Caco-2 (cell line): ENCODE data around the gene OARD1. TPM values are rescaled to one million over a fixed set of nuclear protein-coding genes. Genes with fewer than 3 reads are reported as not detected.

Experiments used
- BruUV-seq: library from RNA; stranded (reverse); fragments of 400-500 nt; replicated peaks from 2 replicates; lab custom pipeline; 2021; lab: Mats Ljungman, UMichigan
- CTCF ChIA-PET: fragments of 300-600 bp; sonication (Branson Sonifier 250); formaldehyde crosslinking; loops from one replicate; lab custom pipeline; 2022; ENCODE audit warnings: antibody characterized with exemption; lab: Charles Lee
- POLR2A ChIA-PET: fragments of 300-600 bp; sonication (Branson Sonifier 250); formaldehyde crosslinking; loops from one replicate; lab custom pipeline; 2022; ENCODE audit warnings: antibody characterized with exemption; lab: Charles Lee
- DNase-seq, 2 experiments: peaks; one replicate each; pipeline versions ENCODE4 v3.0.0 to v3.0.0-alpha.2; 2020 to 2022
- H3K27me3 ChIP-seq: replicated peaks from 2 replicates; pipeline ENCODE4 v1.6.0; 2011; ENCODE audit warnings: low read length; ENCODE audit not compliant: control insufficient read depth, insufficient read depth
- H3K36me3 ChIP-seq: 2 replicates; pipeline ENCODE4 v1.5.1; 2011; ENCODE audit warnings: low read length; ENCODE audit not compliant: control insufficient read depth, insufficient read depth
- H3K4me1 ChIP-seq: fragments of 250-450 bp; sonication (Bioruptor Pico); 2 replicates; pipeline ENCODE4 v1.5.1; 2020; ENCODE audit warnings: mild to moderate bottlenecking
- H3K4me3 ChIP-seq: 2 replicates; pipeline ENCODE4 v1.5.1; 2011; ENCODE audit warnings: low read depth, mild to moderate bottlenecking, control low read depth, low read length
- H3K9me3 ChIP-seq: fragments of 250-450 bp; sonication (Bioruptor Pico); 2 replicates; pipeline ENCODE4 v1.5.1; 2020; ENCODE audit warnings: mild to moderate bottlenecking, moderate library complexity
- H3K27ac Mint-ChIP-seq: one replicate; pipeline ENCODE4 v1.8.0; 2022; ENCODE audit warnings: mixed read lengths; ENCODE audit not compliant: unreplicated experiment
- H3K27me3 Mint-ChIP-seq: one replicate; pipeline ENCODE4 v1.8.0; 2022; ENCODE audit warnings: mixed read lengths; ENCODE audit not compliant: insufficient read depth, unreplicated experiment
- H3K36me3 Mint-ChIP-seq: one replicate; pipeline ENCODE4 v1.8.0; 2022; ENCODE audit warnings: mild to moderate bottlenecking, mixed read lengths; ENCODE audit not compliant: insufficient read depth, unreplicated experiment
- H3K4me1 Mint-ChIP-seq: one replicate; pipeline ENCODE4 v1.8.0; 2022; ENCODE audit warnings: low read depth, mixed read lengths; ENCODE audit not compliant: unreplicated experiment
- H3K4me3 Mint-ChIP-seq: one replicate; pipeline ENCODE4 v1.8.0; 2022; ENCODE audit warnings: mild to moderate bottlenecking, moderate library complexity, mixed read lengths; ENCODE audit not compliant: unreplicated experiment
- H3K9me3 Mint-ChIP-seq: one replicate; pipeline ENCODE4 v1.8.0; 2022; ENCODE audit warnings: mixed read lengths; ENCODE audit not compliant: unreplicated experiment
- CTCF ChIP-seq, 2 experiments: fragments of 200-600 bp in 1 of 2; IDR thresholded peaks; 1 replicate in 1 of 2; 2 replicates in 1 of 2; pipeline versions ENCODE4 v1.5.1 to v1.8.0; 2011 to 2022; ENCODE audit warnings: antibody characterized with exemption in 1 of 2, control low read depth in 1 of 2, inconsistent platforms in 1 of 2, low read depth in 1 of 2, low read length in 1 of 2, mild to moderate bottlenecking in 1 of 2, moderate library complexity in 1 of 2; ENCODE audit not compliant: insufficient read depth in 1 of 2, severe bottlenecking in 1 of 2, unreplicated experiment in 1 of 2
- intact Hi-C: fragments of 100-400 bp; cut with micrococcal nuclease; formaldehyde crosslinking; loops from one replicate; pipeline ENCODE4 v1.10.0; 2022; ENCODE audit not compliant: unreplicated experiment
- total RNA-seq: library from RNA; stranded (reverse); gene quantifications from 2 replicates; pipeline ENCODE4 v1.2.3, GENCODE V29; 2022

The OARD1 gene
- total RNA-seq, 1 experiment from 2014 or later: 35.5 TPM

- H3K9me3 Mint-ChIP-seq: no peaks in the 10 kb centered on the region
- ChIA-PET POLR2A (no interaction called here), CTCF (interaction anchor here (1.6 kb wide), 1 partner anchor 10 kb away, joined by 3 read pairs; no protein-coding TSS in a partner anchor)
- Histone ChIP-seq H3K4me3 (no peak overlapping the region), H3K27me3 (no peaks in the 10 kb centered on the region), H3K4me1 (peaks cover 59% of the 10 kb centered on the region), H3K36me3 (no peaks in the 10 kb centered on the region), H3K9me3 (no peaks in the 10 kb centered on the region)
- TF ChIP-seq CTCF (IDR thresholded peaks at IDR 0.05; ENCODE audit: insufficient read depth in 1 of 2, low read depth in 1 of 2, low read length in 1 of 2, severe bottlenecking in 1 of 2, unreplicated experiment in 1 of 2): no peak
- no peaks in the 10 kb centered on the region for H3K36me3 Mint-ChIP-seq
- no peak for DNase-seq
- no peaks in the 10 kb centered on the region for H3K27me3 Mint-ChIP-seq
- H3K4me3 Mint-ChIP-seq: peak overlapping the region; percentile 63
- H3K4me1 Mint-ChIP-seq: peaks cover 41% of the 10 kb centered on the region
- H3K27ac Mint-ChIP-seq: peak overlapping the region; percentile 96
- no TSS peak for BruUV-seq
- intact Hi-C loops: no loop called here
These were observed 34.0 kb downstream of the OARD1 start for GRCh38 chr6:41038205-41038604.

DNA sequence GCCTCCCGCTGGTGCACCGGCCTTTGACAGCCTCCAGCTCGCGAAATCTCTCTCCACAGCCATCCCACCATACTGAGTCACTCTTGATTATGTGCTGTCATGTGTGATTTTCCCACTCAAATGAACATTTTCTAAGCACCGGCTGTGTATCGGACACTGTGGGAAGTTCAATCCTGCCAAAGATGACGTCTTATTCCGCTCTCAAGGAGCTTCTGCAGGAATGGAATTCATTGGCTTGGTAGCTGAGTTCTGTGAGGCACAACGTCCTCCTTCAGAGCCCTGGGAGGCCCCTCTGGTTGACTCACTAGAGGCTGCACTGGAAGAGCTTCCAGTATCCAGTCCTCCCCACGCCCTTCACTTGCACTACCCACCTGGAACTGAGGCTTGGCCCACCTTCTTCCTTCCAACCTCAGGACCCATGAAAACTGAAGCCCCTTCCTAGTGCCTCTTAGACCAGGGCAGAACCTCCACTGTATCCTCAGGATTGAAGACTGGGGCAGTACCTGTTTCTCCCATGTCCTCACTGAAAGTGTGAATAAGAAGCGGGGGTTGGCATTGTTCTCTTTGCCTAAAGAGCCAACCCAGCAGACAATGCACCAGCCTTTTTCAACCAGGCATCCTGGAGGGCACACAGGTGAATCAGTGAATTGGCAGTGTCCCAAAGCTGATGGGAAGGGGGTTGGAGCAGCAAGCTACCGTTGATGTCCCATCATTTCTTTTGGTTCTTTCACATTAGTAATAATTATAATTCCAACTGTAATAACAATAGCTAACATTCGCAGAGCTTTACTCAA, 34.9 kb downstream of the OARD1 start:
- BruUV-seq: no TSS peak
- no peaks in the 10 kb centered on the region for H3K27me3 ChIP-seq
- intact Hi-C loops: no loop called here
- H3K4me1 ChIP-seq: peaks cover 55% of the 10 kb centered on the region
- no peak overlapping the region for H3K4me3 ChIP-seq
- peak overlapping the region; percentile 72 for H3K27ac Mint-ChIP-seq
- H3K9me3 Mint-ChIP-seq: no peaks in the 10 kb centered on the region
- CTCF ChIA-PET: interaction anchor here (0.7 to 1.6 kb wide), 3 partner anchors 11 to 92 kb away, joined by 3 read pairs; no protein-coding TSS in a partner anchor
- no peak for DNase-seq
- POLR2A ChIA-PET: no interaction called here
- peaks cover 41% of the 10 kb centered on the region for H3K4me1 Mint-ChIP-seq
- H3K27me3 Mint-ChIP-seq: no peaks in the 10 kb centered on the region
- no peaks in the 10 kb centered on the region for H3K36me3 ChIP-seq
- no peak overlapping the region for H3K4me3 Mint-ChIP-seq
- TF ChIP-seq CTCF (IDR thresholded peaks at IDR 0.05; ENCODE audit: insufficient read depth in 1 of 2, low read depth in 1 of 2, low read length in 1 of 2, severe bottlenecking in 1 of 2, unreplicated experiment in 1 of 2): no peak
- H3K36me3 Mint-ChIP-seq: no peaks in the 10 kb centered on the region
- no peaks in the 10 kb centered on the region for H3K9me3 ChIP-seq

DNA sequence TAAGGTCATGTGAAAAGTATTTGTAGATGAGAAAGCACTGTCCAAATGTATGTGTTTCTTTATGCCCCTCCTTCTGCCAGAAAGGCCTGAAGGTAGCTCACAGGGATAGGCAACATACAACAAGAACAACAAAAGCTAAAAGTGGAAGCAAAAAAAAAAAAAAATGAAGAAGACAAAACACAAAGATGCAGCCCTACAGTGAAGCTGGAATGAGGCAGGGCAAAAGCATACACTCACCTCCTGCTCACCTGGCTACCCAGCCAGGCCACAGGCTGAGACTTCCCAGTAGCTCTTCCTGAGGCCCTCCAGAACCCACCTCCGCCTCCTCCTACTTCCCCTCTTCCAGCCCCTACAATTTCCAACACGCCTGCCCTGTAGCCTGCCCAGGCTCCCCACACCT, 35.6 kb downstream of the OARD1 start:
- POLR2A ChIA-PET: no interaction called here
- Histone ChIP-seq H3K27me3 (no peaks in the 10 kb centered on the region), H3K4me3 (no peak overlapping the region), H3K9me3 (no peaks in the 10 kb centered on the region), H3K4me1 (peaks cover 48% of the 10 kb centered on the region), H3K36me3 (no peaks in the 10 kb centered on the region)
- intact Hi-C loops: no loop called here
- peak overlapping the region; percentile 72 for H3K27ac Mint-ChIP-seq
- no peak overlapping the region for H3K4me3 Mint-ChIP-seq
- no peak for TF ChIP-seq CTCF (IDR thresholded peaks at IDR 0.05; ENCODE audit: insufficient read depth in 1 of 2, low read depth in 1 of 2, low read length in 1 of 2, severe bottlenecking in 1 of 2, unreplicated experiment in 1 of 2)
- no peaks in the 10 kb centered on the region for H3K9me3 Mint-ChIP-seq
- DNase-seq: no peak
- no peaks in the 10 kb centered on the region for H3K27me3 Mint-ChIP-seq
- H3K36me3 Mint-ChIP-seq: no peaks in the 10 kb centered on the region
- BruUV-seq: no TSS peak
- CTCF ChIA-PET: interaction anchor here (0.7 to 1.4 kb wide), 2 partner anchors 39 to 91 kb away, joined by 3 read pairs; no protein-coding TSS in a partner anchor
- H3K4me1 Mint-ChIP-seq: peaks cover 41% of the 10 kb centered on the region
